Subcutaneous adipose tissue (tissue), 4 donors: Measurements from ENCODE around the gene CLCA4. TPM values are rescaled to one million over a fixed set of nuclear protein-coding genes. Genes with fewer than 3 reads are reported as not detected.

Experiments
- CTCF ChIP-seq: fragments of 450-650 bp; IDR thresholded peaks from one replicate; pipeline ENCODE4 v1.5.1; 2016; ENCODE audit warnings: low read depth, mild to moderate bottlenecking, control low read depth, antibody characterized with exemption, moderate library complexity
- total RNA-seq, 4 donors: library from RNA; depleted of rRNA; stranded (reverse); fragments of >200 nt; gene quantifications; one replicate each; pipeline ENCODE4 v1.1.0, GENCODE V29; 2016

The CLCA4 gene
- total RNA-seq, 4 donors from 2014 or later, result 0.65 TPM; not detected in 3

GRCh38 chr1:86537928-86538695 is 8.8 kb upstream of the CLCA4 start:
- no peak for TF ChIP-seq CTCF

GRCh38 chr1:86538775-86539174 is 8.1 kb upstream of the CLCA4 start:
- TF ChIP-seq CTCF, result no peak

GRCh38 chr1:86541859-86542258 is 5.0 kb upstream of the CLCA4 start:
- TF ChIP-seq CTCF, result no peak

GRCh38 chr1:86542631-86543030 is 4.2 kb upstream of the CLCA4 start:
- TF ChIP-seq CTCF, result no peak

GRCh38 chr1:86548839-86549238 is 2.0 kb downstream of the CLCA4 start:
- TF ChIP-seq CTCF, result no peak

GRCh38 chr1:86551305-86551704 is 4.4 kb downstream of the CLCA4 start:
- TF ChIP-seq CTCF, result no peak

GRCh38 chr1:86552376-86552775 is 5.5 kb downstream of the CLCA4 start:
- TF ChIP-seq CTCF, result no peak
